Heart right ventricle (tissue), 16 donors: Measurements from ENCODE around the gene CCPG1. TPM values are rescaled to one million over a fixed set of nuclear protein-coding genes. Genes with fewer than 3 reads are reported as not detected.

Experiments used
- ATAC-seq, 8 donors: fragments of 200-7000 bp; cut with Tn5 transposase; one replicate each; pipeline ENCODE4 v1.9.1; 2020; ENCODE audit warnings: mild to moderate bottlenecking in 8 of 8, moderate library complexity in 8 of 8, moderate number of reproducible peaks in 1 of 8
- DNase-seq, 2 donors: peaks; one replicate each; pipeline ENCODE4 v3.0.0-alpha.2; 2020
- H3K27ac ChIP-seq, 10 donors: fragments of 200-600 bp; sonication (generic) in 2 of 10; one replicate each; pipeline versions ENCODE4 v1.5.0 to v1.8.0; 2020 to 2022; ENCODE audit warnings: mild to moderate bottlenecking in 3 of 10
- H3K27me3 ChIP-seq, 7 donors: fragments of 200-600 bp; one replicate each; pipeline ENCODE4 v1.8.0; 2021 to 2022; ENCODE audit warnings: mild to moderate bottlenecking in 2 of 7
- H3K36me3 ChIP-seq, 9 donors: fragments of 200-600 bp; sonication (generic) in 1 of 9; one replicate each; pipeline versions ENCODE4 v1.5.0 to v1.8.0; 2020 to 2022; ENCODE audit warnings: mild to moderate bottlenecking in 2 of 9
- H3K4me1 ChIP-seq, 9 donors: fragments of 200-600 bp; sonication (generic) in 1 of 9; one replicate each; pipeline versions ENCODE4 v1.5.0 to v1.8.0; 2020 to 2022; ENCODE audit warnings: mild to moderate bottlenecking in 4 of 9
- H3K4me3 ChIP-seq, 10 donors: fragments of 200-600 bp; sonication (generic) in 2 of 10; one replicate each; pipeline versions ENCODE4 v1.5.0 to v1.8.0; 2020 to 2022; ENCODE audit warnings: mild to moderate bottlenecking in 7 of 10, moderate library complexity in 2 of 10
- H3K9me3 ChIP-seq, 11 donors: fragments of 200-600 bp in 10 of 11; sonication (generic) in 2 of 11; one replicate each; pipeline versions ENCODE4 v1.5.0 to v1.8.0; 2013 to 2022; ENCODE audit warnings: mild to moderate bottlenecking in 2 of 11, control low read depth in 1 of 11, moderate library complexity in 1 of 11
- WGBS, 2 donors: extraction: QIAGEN DNeasy Blood & Tissue Kit; methylation state at CpG; one replicate each; pipeline ENCODE4 v1.1.7; 2013; ENCODE audit warnings: inconsistent platforms in 1 of 2; 5-methylcytosine and 5-hydroxymethylcytosine counted together
- intact Hi-C, 10 donors: fragments of 100-400 bp; cut with DNase I; formaldehyde crosslinking; loops; one replicate each; pipeline versions ENCODE4 v1.11.1 to v1.14.2; 2022
- polyA plus RNA-seq, 2 donors: library from polyadenylated mRNA; stranded (reverse); fragments of 200-250 nt; gene quantifications; one replicate each; pipeline ENCODE4 v1.2.3, GENCODE V29; 2013
- total RNA-seq, 10 donors: library from RNA; stranded (reverse); fragmentation: NEBNext Ultra II Directional in 3 of 10; extraction: Animal tissue kit (Norgen Biotek cat#: 25700) in 3 of 10; gene quantifications; one replicate each; pipeline versions ENCODE4 v1.2.1 to v1.2.4, GENCODE V29; 2021 to 2023
- TF ChIP-seq, protein P1 (sequence below), 9 donors: fragments of 200-600 bp; sonication (generic) in 2 of 9; IDR thresholded peaks; one replicate each; pipeline versions ENCODE4 v1.5.0 to v1.8.0; 2021 to 2022; ENCODE audit warnings: antibody characterized with exemption in 9 of 9, mild to moderate bottlenecking in 5 of 9, moderate library complexity in 1 of 9
- donor health status: Arrhythmogenic right ventricular cardiomyopathy.
- donor health status: ischemic (EF 13 %, LVEDD 7.1; RV severe dilation, severe dysfunction).
- donor health status: healthy with polysubstance abuse.
- donor health status: DM: no; HTN: yes; CAD: no.
- donor health status: DM: no; HTN: no; CAD: no.
- donor health status: ischemic (EF 25% LVEDD 6.9; RV normal size, moderate dysfunction).
- donor health status: ischemic (EF 25% LVEDD 5.7; RV mildly dilated, moderate dysfunction).
- donor health status: healthy.
- donor health status: DM: yes; HTN: yes; CAD: no.
- donor health status: Ischemic cardiomyopathy.
- donor health status: ischemic (EF 35%, LVEDD 5.7; RV mildly dilated, moderate dysfunction).
- donor health status: nonischemic (EF 11% LVEDD 7.7; RV severe dilation, severe dysfunction).
- donor health status: DM: yes; HTN: yes; CAD: no.
- donor health status: PGD.
- donor health status: ischemic (EF 29% LVEDD 5.4; RV normal size, mild dysfunction).
- donor health status: nonischemic (EF 23%, LVEDD 6.1; RV moderate dilation, normal function).

CCPG1 gene
- total and polyA plus RNA-seq, 12 donors, result 24.5 to 106 (median 86.3) TPM

DNA sequence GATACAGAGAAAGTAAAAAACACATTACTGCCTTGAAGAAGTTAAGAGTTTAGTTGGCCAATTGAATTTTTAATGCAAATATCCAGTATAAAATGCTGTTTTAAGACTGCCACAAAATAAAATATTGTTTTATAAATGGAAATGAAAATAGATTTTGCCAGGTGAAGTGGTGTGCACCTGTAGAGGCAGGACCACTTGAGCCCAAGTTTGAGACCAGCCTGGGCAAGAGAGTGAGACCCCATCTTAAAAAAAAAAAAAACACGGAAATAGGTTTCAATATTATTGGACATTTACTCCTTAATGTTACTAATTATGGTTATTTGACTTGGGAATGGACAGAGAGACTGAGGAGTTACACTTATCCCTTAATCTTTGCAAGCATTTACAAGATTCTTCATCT is 87.2 kb downstream of the CCPG1 start:
- 92 to 94% methylated on average over 1 of the region's 1 CpG for WGBS, 2 donors
- Histone ChIP-seq H3K36me3 (peaks cover 0 to 36% (median 0%) of the 10 kb centered on the region in 9 donors), H3K4me1 (peaks cover 0 to 38% (median 29%) of the 10 kb centered on the region in 9 donors), H3K9me3 (no peaks in the 10 kb centered on the region), H3K27me3 (no peaks in the 10 kb centered on the region), H3K27ac (no peak overlapping the region), H3K4me3 (no peak overlapping the region)
- no peak for DNase-seq
- ATAC-seq, result no peak
- TF ChIP-seq, protein P1, sequence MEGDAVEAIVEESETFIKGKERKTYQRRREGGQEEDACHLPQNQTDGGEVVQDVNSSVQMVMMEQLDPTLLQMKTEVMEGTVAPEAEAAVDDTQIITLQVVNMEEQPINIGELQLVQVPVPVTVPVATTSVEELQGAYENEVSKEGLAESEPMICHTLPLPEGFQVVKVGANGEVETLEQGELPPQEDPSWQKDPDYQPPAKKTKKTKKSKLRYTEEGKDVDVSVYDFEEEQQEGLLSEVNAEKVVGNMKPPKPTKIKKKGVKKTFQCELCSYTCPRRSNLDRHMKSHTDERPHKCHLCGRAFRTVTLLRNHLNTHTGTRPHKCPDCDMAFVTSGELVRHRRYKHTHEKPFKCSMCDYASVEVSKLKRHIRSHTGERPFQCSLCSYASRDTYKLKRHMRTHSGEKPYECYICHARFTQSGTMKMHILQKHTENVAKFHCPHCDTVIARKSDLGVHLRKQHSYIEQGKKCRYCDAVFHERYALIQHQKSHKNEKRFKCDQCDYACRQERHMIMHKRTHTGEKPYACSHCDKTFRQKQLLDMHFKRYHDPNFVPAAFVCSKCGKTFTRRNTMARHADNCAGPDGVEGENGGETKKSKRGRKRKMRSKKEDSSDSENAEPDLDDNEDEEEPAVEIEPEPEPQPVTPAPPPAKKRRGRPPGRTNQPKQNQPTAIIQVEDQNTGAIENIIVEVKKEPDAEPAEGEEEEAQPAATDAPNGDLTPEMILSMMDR (IDR thresholded peaks at IDR 0.05), result no peak
- intact Hi-C loops, result no loop called here

DNA sequence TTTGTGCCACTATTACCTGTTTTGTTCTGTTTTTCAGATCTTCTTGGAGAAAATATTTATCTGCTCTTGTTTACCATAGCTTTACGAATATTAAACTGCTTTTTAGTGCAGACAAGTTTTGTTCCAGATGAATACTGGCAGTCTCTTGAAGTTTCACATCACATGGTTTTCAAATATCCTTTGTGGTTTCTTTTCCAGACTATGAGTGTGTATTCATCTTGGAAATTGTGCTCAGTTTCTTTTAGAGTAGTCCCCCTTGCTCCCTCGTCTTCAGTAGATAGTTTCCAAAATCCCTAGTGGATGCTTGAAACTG is 88.0 kb downstream of the CCPG1 start:
- intact Hi-C loops, result no loop called here
- TF ChIP-seq, protein P1 (IDR thresholded peaks at IDR 0.05), result no peak
- Histone ChIP-seq H3K27ac (peak overlapping the region in 1 of 10 donors; percentile 98), H3K4me3 (peak overlapping the region in 6 of 10 donors; percentile 65 to 92 (median 82)), H3K27me3 (no peaks in the 10 kb centered on the region), H3K36me3 (peaks cover 0 to 36% (median 0%) of the 10 kb centered on the region in 9 donors), H3K4me1 (peaks cover 0 to 38% (median 29%) of the 10 kb centered on the region in 9 donors), H3K9me3 (no peaks in the 10 kb centered on the region)
- ATAC-seq (no peak), DNase-seq (no peak)
- WGBS, 2 donors, result 54 to 68% methylated on average over 2 of the region's 2 CpGs

DNA sequence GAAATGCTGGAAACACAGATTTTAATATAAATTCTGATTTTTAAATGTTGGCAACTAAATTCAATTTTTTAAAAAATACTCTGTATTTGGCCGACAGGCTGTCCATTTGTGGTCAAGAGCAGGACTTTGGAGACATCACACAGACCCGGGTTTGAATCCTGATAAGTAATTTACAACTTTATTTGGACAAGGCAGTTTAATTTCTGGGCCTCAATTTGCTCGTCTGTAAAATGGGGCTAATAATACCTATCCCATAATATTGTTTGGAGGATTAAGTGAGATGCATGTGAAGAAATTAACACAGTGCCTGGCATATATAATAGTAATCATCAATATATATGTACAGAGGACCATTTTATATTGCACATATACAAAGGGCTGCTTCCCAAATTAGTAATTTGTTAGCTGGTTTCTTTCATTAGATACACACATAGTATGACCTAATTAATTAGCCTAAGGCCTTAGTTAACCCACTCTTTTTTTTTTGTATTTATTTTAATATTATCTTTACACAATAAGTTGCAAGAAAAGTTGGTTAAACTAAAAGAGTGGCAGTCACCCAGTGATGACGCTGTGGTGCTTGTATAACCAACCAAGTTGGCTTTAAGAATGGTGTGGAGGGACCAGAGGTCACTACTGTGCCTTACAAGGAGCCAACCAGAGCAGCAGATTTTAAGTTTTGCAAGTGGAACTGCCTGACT is 88.5 kb downstream of the CCPG1 start:
- DNase-seq (no peak), ATAC-seq (no peak)
- Histone ChIP-seq H3K9me3 (no peaks in the 10 kb centered on the region), H3K4me1 (peaks cover 0 to 38% (median 29%) of the 10 kb centered on the region in 9 donors), H3K4me3 (peak overlapping the region; percentile 60 to 92 (median 84)), H3K27ac (peak overlapping the region in 9 of 10 donors; percentile 82 to 98 (median 89)), H3K36me3 (peaks cover 0 to 31% (median 0%) of the 10 kb centered on the region in 9 donors), H3K27me3 (no peaks in the 10 kb centered on the region)
- intact Hi-C loops, result loop anchor here in 3 of 10 donors (5.0 to 10.0 kb wide), 3 partner anchors 85 to 115 kb away; partner anchors contain the start of genes CCPG1 (in 2 of the 3) and PIERCE2 (in 2 of the 3)
- TF ChIP-seq, protein P1 (IDR thresholded peaks at IDR 0.05), result no peak
- WGBS, 2 donors, result 67 to 69% methylated on average over 4 of the region's 4 CpGs

DNA sequence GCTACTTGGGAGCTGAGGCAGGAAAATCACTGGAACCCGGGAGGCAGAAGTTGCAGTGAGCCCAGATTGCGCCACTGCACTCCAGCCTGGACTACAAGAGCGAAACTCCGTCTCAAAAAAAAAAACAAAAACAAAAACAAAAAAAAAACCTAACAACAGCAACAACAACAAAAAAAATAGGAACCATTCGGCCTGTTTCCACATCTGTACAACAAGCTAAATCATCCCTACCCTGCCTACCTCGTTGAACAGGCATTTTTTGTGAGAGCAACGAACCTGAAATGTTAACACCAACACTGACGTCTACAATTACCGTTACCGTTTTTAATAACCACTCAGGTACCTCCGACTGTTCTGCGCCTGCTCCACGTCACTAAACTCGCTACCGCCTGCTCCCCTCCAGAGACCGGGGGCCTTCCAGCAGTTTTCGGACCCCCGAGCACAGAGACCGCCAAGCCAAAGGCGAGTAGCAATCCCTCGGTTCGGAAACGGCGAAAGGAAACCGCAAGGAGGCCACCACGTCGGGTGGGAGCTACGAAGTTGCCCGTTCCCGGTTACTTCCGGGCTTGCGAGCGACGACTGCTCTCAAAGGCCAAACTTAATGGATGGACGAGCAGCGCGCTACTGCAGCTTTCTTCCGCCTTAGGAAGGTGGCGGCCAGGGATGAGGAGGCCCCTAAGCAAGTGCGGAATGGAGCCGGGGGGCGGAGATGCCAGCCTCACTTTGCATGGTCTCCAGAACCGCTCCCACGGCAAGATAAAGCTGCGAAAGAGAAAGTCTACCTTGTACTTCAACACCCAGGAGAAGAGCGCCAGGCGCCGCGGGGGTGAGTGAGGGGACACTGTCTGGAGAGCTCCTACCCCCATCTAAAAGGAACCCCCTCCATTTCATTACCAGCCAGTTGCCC is 89.3 kb downstream of the CCPG1 start, which contains the start of the genes PIGB and PIGBOS1:
Gene PIGB (plus strand): TSS at position 635 of the 907 bp plus-strand sequence. CDS start 29 bp downstream, at position 664.
Gene PIGBOS1 (minus strand): TSS at position 536 of the 907 bp plus-strand sequence. CDS start 1,331 bp downstream, outside the sequence.
- peak; percentile 80 to 88 for DNase-seq
- no peaks in the 10 kb centered on the region for H3K27me3 ChIP-seq
- peaks cover 0 to 37% (median 29%) of the 10 kb centered on the region in 9 donors for H3K4me1 ChIP-seq
- peak within 1 kb of the TSS; percentile 23 to 98 (median 88) for H3K27ac ChIP-seq
- no peaks in the 10 kb centered on the region for H3K9me3 ChIP-seq
- ATAC-seq, result peak; percentile 97 to 99 (median 98)
- TF ChIP-seq, protein P1 (IDR thresholded peaks at IDR 0.05), result peak in 2 of 9 donors; percentile 16 to 24
- peak within 1 kb of the TSS; percentile 60 to 92 (median 84) for H3K4me3 ChIP-seq
- 2 to 3% methylated on average over 49 of the region's 49 CpGs for WGBS, 2 donors
- peaks cover 0 to 23% (median 0%) of the 10 kb centered on the region in 9 donors for H3K36me3 ChIP-seq
- intact Hi-C loops, result loop anchor here in 3 of 10 donors (5.0 to 10.0 kb wide), 3 partner anchors 86 to 116 kb away; partner anchors contain the start of genes CCPG1 (in 2 of the 3) and PIERCE2 (in 2 of the 3)
